Tibial nerve (tissue), 4 donors: ENCODE results near the gene TEX264. TPM values are rescaled to one million over a fixed set of nuclear protein-coding genes. Genes with fewer than 3 reads are reported as not detected.
A peak's percentile ranks its signal among the peaks of the same experiment; 100 is the strongest.
"Not testable (repeated sequence)": the region's sequence is repeated elsewhere in the genome, so short reads cannot be mapped to it uniquely, and the experiment has no call there.

Experiments
- DNase-seq, 2 donors: peaks; one replicate each; pipeline ENCODE4 v3.0.0-alpha.2; 2019; ENCODE audit warnings: low spot score in 2 of 2
- H3K27ac ChIP-seq, 4 donors: fragments of 200-600 bp; sonication (generic) in 3 of 4; one replicate each; pipeline ENCODE4 v1.5.1; 2017 to 2019; ENCODE audit warnings: mild to moderate bottlenecking in 1 of 4
- H3K27me3 ChIP-seq, 2 donors: fragments of 200-600 bp; sonication (generic) in 1 of 2; one replicate each; pipeline versions ENCODE4 v1.5.1 to v1.6.0; 2017 to 2019
- H3K36me3 ChIP-seq, 3 donors: fragments of 200-600 bp; sonication (generic); one replicate each; pipeline ENCODE4 v1.5.1; 2018 to 2019
- H3K4me1 ChIP-seq, 4 donors: fragments of 200-600 bp; sonication (generic) in 3 of 4; one replicate each; pipeline ENCODE4 v1.5.1; 2017 to 2019
- H3K4me3 ChIP-seq, 4 donors: fragments of 200-600 bp; sonication (generic) in 3 of 4; one replicate each; pipeline ENCODE4 v1.5.1; 2017 to 2019; ENCODE audit warnings: mild to moderate bottlenecking in 1 of 4, moderate library complexity in 1 of 4
- H3K9me3 ChIP-seq, 4 donors: fragments of 200-600 bp; sonication (generic) in 3 of 4; one replicate each; pipeline ENCODE4 v1.5.1; 2017 to 2019
- EP300 ChIP-seq, 2 donors: sonication (generic); formaldehyde crosslinking; IDR thresholded peaks; one replicate each; pipeline ENCODE4 v1.6.1; 2017; ENCODE audit warnings: antibody characterized with exemption in 2 of 2, mild to moderate bottlenecking in 1 of 2
- POLR2A ChIP-seq, 2 donors: fragments of 450-650 bp; IDR thresholded peaks; one replicate each; pipeline ENCODE4 v1.6.1; 2017; ENCODE audit warnings: antibody characterized with exemption in 2 of 2, mild to moderate bottlenecking in 2 of 2, moderate library complexity in 2 of 2
- whole genome bisulfite sequencing, 2 donors: methylation state at CpG; one replicate each; pipeline ENCODE4 v1.1.5; 2018; 5-methylcytosine and 5-hydroxymethylcytosine counted together
- total RNA-seq, 4 donors: library from RNA; depleted of rRNA; stranded (reverse); fragments of >200 nt; gene quantifications; one replicate each; pipeline ENCODE4 v1.1.0, GENCODE V29; 2016
- TF ChIP-seq, protein P1 (sequence below), 5 experiments: fragments of 200-600 bp in 3 of 5; fragments of 450-650 bp in 2 of 5; sonication (generic) in 3 of 5; IDR thresholded peaks; one replicate each; pipeline ENCODE4 v1.5.1; 2016 to 2019; ENCODE audit warnings: antibody characterized with exemption in 5 of 5, mild to moderate bottlenecking in 3 of 5, moderate library complexity in 2 of 5

Gene TEX264
- total RNA-seq, 4 donors from 2014 or later, result 68.8 to 80.0 (median 73.2) TPM

DNA sequence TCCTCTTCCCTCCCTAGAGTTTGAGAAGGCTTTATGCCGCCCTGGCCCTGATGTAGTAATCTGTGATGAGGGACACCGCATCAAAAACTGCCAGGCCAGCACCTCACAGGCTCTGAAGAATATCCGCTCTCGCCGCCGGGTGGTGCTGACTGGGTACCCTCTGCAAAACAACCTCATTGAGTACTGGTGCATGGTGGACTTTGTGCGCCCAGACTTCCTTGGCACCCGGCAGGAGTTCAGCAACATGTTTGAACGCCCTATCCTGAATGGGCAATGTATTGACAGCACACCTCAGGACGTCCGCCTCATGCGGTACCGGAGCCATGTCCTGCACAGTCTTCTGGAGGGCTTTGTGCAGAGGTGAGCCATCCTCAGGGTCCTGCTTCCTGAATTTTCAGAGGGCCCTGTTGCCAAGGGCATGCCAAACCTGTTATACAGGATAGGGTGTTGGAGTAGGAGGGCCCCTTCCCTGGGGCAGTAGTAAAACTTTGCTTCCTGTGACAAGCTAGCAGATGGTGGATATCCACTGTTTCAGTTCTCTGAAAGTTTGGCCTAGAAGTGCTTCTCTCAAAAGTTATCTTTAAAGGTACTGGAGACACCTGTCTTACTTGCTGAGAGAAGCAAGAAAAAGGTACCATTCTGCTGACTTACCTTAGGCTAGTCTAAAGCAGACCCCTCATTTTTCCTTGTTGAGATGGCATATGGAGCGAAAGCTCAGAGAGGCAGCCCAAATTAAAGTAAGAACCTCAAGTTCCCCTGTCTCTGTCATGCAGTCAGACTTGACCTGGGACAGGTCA, 33.7 kb upstream of the TEX264 start:
- Histone ChIP-seq H3K4me3 (no peak overlapping the region), H3K36me3 (peaks cover 0 to 96% (median 31%) of the 10 kb centered on the region in 3 donors), H3K27ac (no peak overlapping the region), H3K27me3 (no peaks in the 10 kb centered on the region), H3K4me1 (no peaks in the 10 kb centered on the region), H3K9me3 (no peaks in the 10 kb centered on the region)
- no peak for DNase-seq
- TF ChIP-seq EP300 (IDR thresholded peaks at IDR 0.05) (no peak), POLR2A (IDR thresholded peaks at IDR 0.05) (no peak)
- TF ChIP-seq, protein P1, sequence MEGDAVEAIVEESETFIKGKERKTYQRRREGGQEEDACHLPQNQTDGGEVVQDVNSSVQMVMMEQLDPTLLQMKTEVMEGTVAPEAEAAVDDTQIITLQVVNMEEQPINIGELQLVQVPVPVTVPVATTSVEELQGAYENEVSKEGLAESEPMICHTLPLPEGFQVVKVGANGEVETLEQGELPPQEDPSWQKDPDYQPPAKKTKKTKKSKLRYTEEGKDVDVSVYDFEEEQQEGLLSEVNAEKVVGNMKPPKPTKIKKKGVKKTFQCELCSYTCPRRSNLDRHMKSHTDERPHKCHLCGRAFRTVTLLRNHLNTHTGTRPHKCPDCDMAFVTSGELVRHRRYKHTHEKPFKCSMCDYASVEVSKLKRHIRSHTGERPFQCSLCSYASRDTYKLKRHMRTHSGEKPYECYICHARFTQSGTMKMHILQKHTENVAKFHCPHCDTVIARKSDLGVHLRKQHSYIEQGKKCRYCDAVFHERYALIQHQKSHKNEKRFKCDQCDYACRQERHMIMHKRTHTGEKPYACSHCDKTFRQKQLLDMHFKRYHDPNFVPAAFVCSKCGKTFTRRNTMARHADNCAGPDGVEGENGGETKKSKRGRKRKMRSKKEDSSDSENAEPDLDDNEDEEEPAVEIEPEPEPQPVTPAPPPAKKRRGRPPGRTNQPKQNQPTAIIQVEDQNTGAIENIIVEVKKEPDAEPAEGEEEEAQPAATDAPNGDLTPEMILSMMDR (IDR thresholded peaks at IDR 0.05), result no peak
- 89 to 98% methylated on average over 14 of the region's 14 CpGs for whole genome bisulfite sequencing, 2 donors

- Histone ChIP-seq H3K4me1 (no peaks in the 10 kb centered on the region), H3K4me3 (no peak overlapping the region), H3K36me3 (peaks cover under 1 to 95% (median 31%) of the 10 kb centered on the region in 3 donors), H3K9me3 (no peaks in the 10 kb centered on the region), H3K27ac (no peak overlapping the region), H3K27me3 (no peaks in the 10 kb centered on the region)
- peak in 1 of 2 donors; percentile 17 for DNase-seq
- TF ChIP-seq, protein P1 (IDR thresholded peaks at IDR 0.05), result peak; percentile 25 to 57 (median 39)
- no peak for TF ChIP-seq POLR2A (IDR thresholded peaks at IDR 0.05)
- 65 to 77% methylated on average over 6 of the region's 6 CpGs for WGBS, 2 donors
Measured at GRCh38 chr3:51637941-51638471, 33.0 kb upstream of the TEX264 start.

- peaks cover 4 to 97% (median 42%) of the 10 kb centered on the region in 3 donors for H3K36me3 ChIP-seq
Measured at GRCh38 chr3:51642462-51642861, 28.6 kb upstream of the TEX264 start.

DNA sequence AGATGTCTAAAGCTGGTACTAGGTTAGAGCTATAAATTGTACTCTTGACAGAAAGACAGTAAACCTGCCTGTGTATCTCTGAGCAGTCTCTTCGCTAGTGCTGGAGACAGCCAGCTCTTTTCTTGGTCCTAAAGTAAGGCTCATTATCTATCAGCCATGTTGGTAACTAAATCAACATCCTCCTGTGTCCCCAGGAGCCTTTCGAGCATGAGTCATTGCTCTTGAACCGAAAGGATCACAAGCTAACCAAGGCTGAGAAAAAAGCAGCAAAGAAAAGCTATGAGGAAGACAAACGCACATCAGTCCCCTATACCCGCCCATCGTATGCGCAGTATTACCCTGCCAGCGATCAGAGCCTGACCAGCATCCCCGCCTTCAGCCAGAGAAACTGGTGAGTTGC, 25.0 kb upstream of the TEX264 start:
- Histone ChIP-seq H3K27ac (no peak overlapping the region), H3K4me3 (no peak overlapping the region), H3K9me3 (peaks cover 0 to 9% (median 0%) of the 10 kb centered on the region in 4 donors), H3K4me1 (no peaks in the 10 kb centered on the region), H3K36me3 (peaks cover 9 to 81% (median 36%) of the 10 kb centered on the region in 3 donors), H3K27me3 (no peaks in the 10 kb centered on the region)
- TF ChIP-seq, protein P1 (IDR thresholded peaks at IDR 0.05), result no peak
- TF ChIP-seq POLR2A (IDR thresholded peaks at IDR 0.05) (no peak), EP300 (IDR thresholded peaks at IDR 0.05) (no peak)
- WGBS, 2 donors, result 95 to 96% methylated on average over 9 of the region's 9 CpGs
- no peak for DNase-seq

More at GRCh38 chr3:51642462-51642861, 28.6 kb upstream of the TEX264 start:
- Histone ChIP-seq H3K4me3 (no peak overlapping the region), H3K9me3 (peaks cover 0 to 2% (median 0%) of the 10 kb centered on the region in 4 donors), H3K27ac (no peak overlapping the region), H3K27me3 (no peaks in the 10 kb centered on the region), H3K4me1 (no peaks in the 10 kb centered on the region)
- no peak for DNase-seq
- TF ChIP-seq POLR2A (IDR thresholded peaks at IDR 0.05) (no peak), EP300 (IDR thresholded peaks at IDR 0.05) (no peak)
- TF ChIP-seq, protein P1 (IDR thresholded peaks at IDR 0.05), result no peak
- 11 to 17% methylated on average over 2 of the region's 2 CpGs for WGBS, 2 donors

DNA sequence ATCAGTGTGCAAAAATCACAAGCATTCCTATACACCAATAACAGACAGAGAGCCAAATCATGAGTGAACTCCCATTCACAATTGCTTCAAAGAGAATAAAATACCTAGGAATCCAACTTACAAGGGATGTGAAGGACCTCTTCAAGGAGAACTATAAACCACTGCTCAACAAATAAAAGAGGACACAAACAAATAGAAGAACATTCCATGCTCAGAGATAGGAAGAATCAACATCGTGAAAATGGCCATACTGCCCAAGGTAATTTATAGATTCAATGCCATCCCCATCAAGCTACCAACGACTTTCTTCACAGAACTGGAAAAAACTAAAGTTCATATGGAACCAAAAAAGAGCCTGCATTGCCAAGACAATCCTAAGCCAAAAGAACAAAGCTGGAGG, 18.9 kb upstream of the TEX264 start:
- WGBS, 2 donors, result 98 to 100% methylated on average over 2 of the region's 2 CpGs
- H3K27ac ChIP-seq, H3K27me3 ChIP-seq, H3K4me1 ChIP-seq, H3K4me3 ChIP-seq, H3K9me3 ChIP-seq, DNase-seq: not testable (repeated sequence)
- peaks cover 5 to 57% (median 11%) of the 10 kb centered on the region in 3 donors for H3K36me3 ChIP-seq

GRCh38 chr3:51653409-51653808, 17.6 kb upstream of the TEX264 start:
- WGBS, 2 donors, result 93 to 100% methylated on average over 2 of the region's 2 CpGs
- H3K4me1 ChIP-seq, H3K27ac ChIP-seq, DNase-seq, H3K27me3 ChIP-seq, H3K9me3 ChIP-seq, H3K4me3 ChIP-seq: not testable (repeated sequence)
- H3K36me3 ChIP-seq, result peaks cover 0 to 57% (median 3%) of the 10 kb centered on the region in 3 donors
